ENCODE results near the gene OR10P1. TPM values are rescaled to one million over a fixed set of nuclear protein-coding genes. Genes with fewer than 3 reads are reported as not detected.
A peak's percentile ranks its signal among the peaks of the same experiment; 100 is the strongest.

The OR10P1 gene
- total and polyA plus RNA-seq, 10 of the 15 experiments (the other 5 are each of a cell fraction or from before 2014, with no cell fraction given) = not detected

DNA sequence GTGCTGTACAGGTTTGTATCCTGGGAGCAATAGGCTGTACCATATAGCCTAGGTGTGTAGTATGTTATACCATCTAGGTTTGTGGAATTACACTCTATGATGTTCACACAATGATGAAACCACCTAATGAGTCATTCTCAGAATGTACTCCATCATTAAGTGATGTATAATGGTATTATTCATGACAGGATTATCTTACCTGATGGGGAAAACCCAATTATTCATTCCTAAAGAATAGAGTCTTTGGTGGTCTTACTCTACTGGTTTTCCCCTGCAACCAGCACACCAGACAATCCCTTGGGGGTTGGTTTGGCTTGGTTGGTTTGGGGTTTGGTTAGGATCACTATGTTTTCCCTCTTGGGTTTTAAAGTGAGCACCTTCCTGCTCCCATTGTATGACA is 12.6 kb upstream of the OR10P1 start (continued):
- TF ChIP-seq ZBTB4 (CRISPR knock-in tag; IDR thresholded peaks at IDR 0.05) (no peak), MEF2A (IDR thresholded peaks at IDR 0.05; ENCODE audit: insufficient read depth, low read depth, low read length) (0 out of 2 replicates have a peak, but pooled peaks have one; percentile 57), MYC (IDR thresholded peaks at IDR 0.05; ENCODE audit: insufficient read depth, insufficient read length, insufficient replicate concordance, low read length, severe bottlenecking) (no peak), SIN3A (IDR thresholded peaks at IDR 0.05; ENCODE audit: low read depth, low read length) (no peak), KAT2A (conservative IDR thresholded peaks at IDR 0.05; ENCODE audit: control insufficient read depth, low read depth, low read length) (no peak), HDAC6 (IDR thresholded peaks at IDR 0.05; ENCODE audit: unreplicated experiment) (no peak), CEBPZ (IDR thresholded peaks at IDR 0.05; ENCODE audit: low read depth, low read length) (no peak), CREB1 (IDR thresholded peaks at IDR 0.05; ENCODE audit: low read depth) (peak; percentile 73), GATAD2B (conservative IDR thresholded peaks at IDR 0.05; ENCODE audit: low read depth) (no peak), MYB (IDR thresholded peaks at IDR 0.05; ENCODE audit: borderline replicate concordance, low read depth, low read length) (no peak), PAX8 (IDR thresholded peaks at IDR 0.05) (no peak)
- TF ChIP-seq, protein P1, sequence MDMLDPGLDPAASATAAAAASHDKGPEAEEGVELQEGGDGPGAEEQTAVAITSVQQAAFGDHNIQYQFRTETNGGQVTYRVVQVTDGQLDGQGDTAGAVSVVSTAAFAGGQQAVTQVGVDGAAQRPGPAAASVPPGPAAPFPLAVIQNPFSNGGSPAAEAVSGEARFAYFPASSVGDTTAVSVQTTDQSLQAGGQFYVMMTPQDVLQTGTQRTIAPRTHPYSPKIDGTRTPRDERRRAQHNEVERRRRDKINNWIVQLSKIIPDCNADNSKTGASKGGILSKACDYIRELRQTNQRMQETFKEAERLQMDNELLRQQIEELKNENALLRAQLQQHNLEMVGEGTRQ (IDR thresholded peaks at IDR 0.05; ENCODE audit: borderline replicate concordance, low read depth, low read length) = no peak
- TF ChIP-seq, protein P2, sequence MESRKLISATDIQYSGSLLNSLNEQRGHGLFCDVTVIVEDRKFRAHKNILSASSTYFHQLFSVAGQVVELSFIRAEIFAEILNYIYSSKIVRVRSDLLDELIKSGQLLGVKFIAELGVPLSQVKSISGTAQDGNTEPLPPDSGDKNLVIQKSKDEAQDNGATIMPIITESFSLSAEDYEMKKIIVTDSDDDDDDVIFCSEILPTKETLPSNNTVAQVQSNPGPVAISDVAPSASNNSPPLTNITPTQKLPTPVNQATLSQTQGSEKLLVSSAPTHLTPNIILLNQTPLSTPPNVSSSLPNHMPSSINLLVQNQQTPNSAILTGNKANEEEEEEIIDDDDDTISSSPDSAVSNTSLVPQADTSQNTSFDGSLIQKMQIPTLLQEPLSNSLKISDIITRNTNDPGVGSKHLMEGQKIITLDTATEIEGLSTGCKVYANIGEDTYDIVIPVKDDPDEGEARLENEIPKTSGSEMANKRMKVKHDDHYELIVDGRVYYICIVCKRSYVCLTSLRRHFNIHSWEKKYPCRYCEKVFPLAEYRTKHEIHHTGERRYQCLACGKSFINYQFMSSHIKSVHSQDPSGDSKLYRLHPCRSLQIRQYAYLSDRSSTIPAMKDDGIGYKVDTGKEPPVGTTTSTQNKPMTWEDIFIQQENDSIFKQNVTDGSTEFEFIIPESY (IDR thresholded peaks at IDR 0.05) = no peak
- TF ChIP-seq, protein P3, sequence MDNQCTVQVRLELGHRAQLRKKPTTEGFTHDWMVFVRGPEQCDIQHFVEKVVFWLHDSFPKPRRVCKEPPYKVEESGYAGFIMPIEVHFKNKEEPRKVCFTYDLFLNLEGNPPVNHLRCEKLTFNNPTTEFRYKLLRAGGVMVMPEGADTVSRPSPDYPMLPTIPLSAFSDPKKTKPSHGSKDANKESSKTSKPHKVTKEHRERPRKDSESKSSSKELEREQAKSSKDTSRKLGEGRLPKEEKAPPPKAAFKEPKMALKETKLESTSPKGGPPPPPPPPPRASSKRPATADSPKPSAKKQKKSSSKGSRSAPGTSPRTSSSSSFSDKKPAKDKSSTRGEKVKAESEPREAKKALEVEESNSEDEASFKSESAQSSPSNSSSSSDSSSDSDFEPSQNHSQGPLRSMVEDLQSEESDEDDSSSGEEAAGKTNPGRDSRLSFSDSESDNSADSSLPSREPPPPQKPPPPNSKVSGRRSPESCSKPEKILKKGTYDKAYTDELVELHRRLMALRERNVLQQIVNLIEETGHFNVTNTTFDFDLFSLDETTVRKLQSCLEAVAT (IDR thresholded peaks at IDR 0.05) = peak; percentile 68
- TF ChIP-seq, protein P4, sequence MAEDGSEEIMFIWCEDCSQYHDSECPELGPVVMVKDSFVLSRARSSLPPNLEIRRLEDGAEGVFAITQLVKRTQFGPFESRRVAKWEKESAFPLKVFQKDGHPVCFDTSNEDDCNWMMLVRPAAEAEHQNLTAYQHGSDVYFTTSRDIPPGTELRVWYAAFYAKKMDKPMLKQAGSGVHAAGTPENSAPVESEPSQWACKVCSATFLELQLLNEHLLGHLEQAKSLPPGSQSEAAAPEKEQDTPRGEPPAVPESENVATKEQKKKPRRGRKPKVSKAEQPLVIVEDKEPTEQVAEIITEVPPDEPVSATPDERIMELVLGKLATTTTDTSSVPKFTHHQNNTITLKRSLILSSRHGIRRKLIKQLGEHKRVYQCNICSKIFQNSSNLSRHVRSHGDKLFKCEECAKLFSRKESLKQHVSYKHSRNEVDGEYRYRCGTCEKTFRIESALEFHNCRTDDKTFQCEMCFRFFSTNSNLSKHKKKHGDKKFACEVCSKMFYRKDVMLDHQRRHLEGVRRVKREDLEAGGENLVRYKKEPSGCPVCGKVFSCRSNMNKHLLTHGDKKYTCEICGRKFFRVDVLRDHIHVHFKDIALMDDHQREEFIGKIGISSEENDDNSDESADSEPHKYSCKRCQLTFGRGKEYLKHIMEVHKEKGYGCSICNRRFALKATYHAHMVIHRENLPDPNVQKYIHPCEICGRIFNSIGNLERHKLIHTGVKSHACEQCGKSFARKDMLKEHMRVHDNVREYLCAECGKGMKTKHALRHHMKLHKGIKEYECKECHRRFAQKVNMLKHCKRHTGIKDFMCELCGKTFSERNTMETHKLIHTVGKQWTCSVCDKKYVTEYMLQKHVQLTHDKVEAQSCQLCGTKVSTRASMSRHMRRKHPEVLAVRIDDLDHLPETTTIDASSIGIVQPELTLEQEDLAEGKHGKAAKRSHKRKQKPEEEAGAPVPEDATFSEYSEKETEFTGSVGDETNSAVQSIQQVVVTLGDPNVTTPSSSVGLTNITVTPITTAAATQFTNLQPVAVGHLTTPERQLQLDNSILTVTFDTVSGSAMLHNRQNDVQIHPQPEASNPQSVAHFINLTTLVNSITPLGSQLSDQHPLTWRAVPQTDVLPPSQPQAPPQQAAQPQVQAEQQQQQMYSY (CRISPR knock-in tag; IDR thresholded peaks at IDR 0.05) = no peak

Measured in GM12878 (cell line).